Esophagus (tissue), 2 donors: ENCODE results near the gene COL11A2. TPM values are rescaled to one million over a fixed set of nuclear protein-coding genes. Genes with fewer than 3 reads are reported as not detected.

ENCODE experiments used
- H3K27ac ChIP-seq, 2 donors: one replicate each; pipeline ENCODE4 v1.5.1; 2013; ENCODE audit warnings: low read depth in 2 of 2, mild to moderate bottlenecking in 2 of 2, inconsistent platforms in 1 of 2, low read length in 1 of 2, moderate library complexity in 1 of 2
- H3K27me3 ChIP-seq, 2 donors: one replicate each; pipeline ENCODE4 v1.6.1; 2013; ENCODE audit warnings: low read length in 2 of 2, control low read depth in 1 of 2, mild to moderate bottlenecking in 1 of 2; ENCODE audit not compliant: insufficient read depth in 2 of 2, control insufficient read depth in 1 of 2
- H3K36me3 ChIP-seq, 2 donors: one replicate each; pipeline ENCODE4 v1.6.1; 2013; ENCODE audit warnings: low read length in 1 of 2; ENCODE audit not compliant: control insufficient read depth in 2 of 2, insufficient read depth in 2 of 2
- H3K4me1 ChIP-seq, 2 donors: one replicate each; pipeline ENCODE4 v1.6.1; 2013; ENCODE audit warnings: low read length in 1 of 2; ENCODE audit not compliant: control insufficient read depth in 2 of 2, insufficient read depth in 2 of 2
- H3K4me3 ChIP-seq, 2 donors: one replicate each; pipeline ENCODE4 v1.5.1; 2013; ENCODE audit warnings: low read length in 2 of 2, mild to moderate bottlenecking in 2 of 2, low read depth in 1 of 2, moderate library complexity in 1 of 2
- H3K9me3 ChIP-seq, 2 donors: one replicate each; pipeline ENCODE4 v1.6.1; 2013; ENCODE audit warnings: mild to moderate bottlenecking in 2 of 2, low read depth in 1 of 2, low read length in 1 of 2, moderate library complexity in 1 of 2; ENCODE audit not compliant: control insufficient read depth in 2 of 2, insufficient read depth in 1 of 2
- WGBS, 2 donors: extraction: QIAGEN DNeasy Blood & Tissue Kit; methylation state at CpG; one replicate each; pipeline ENCODE4 v1.1.7; 2013; 5-methylcytosine and 5-hydroxymethylcytosine counted together
- polyA plus RNA-seq, 2 donors: library from polyadenylated mRNA; stranded (reverse); fragments of 200-250 nt; gene quantifications; one replicate each; pipeline ENCODE4 v1.2.3, GENCODE V29; 2013
- donor health status: healthy with polysubstance abuse.
- donor health status: Bipolar disorder and iron deficiency.

COL11A2 gene
- polyA plus RNA-seq, 2 donors = 0.38 to 1.3 TPM

GRCh38 chr6:33201935-33202334 lies 9.7 kb upstream of the COL11A2 start:
- Histone ChIP-seq H3K36me3 (peaks cover 5 to 22% of the 10 kb centered on the region in 2 donors), H3K27ac (no peak overlapping the region), H3K4me3 (no peak overlapping the region), H3K27me3 (no peaks in the 10 kb centered on the region), H3K9me3 (no peaks in the 10 kb centered on the region), H3K4me1 (peaks cover 15 to 22% of the 10 kb centered on the region in 2 donors)
- WGBS, 2 donors = 76 to 87% methylated on average over 6 of the region's 6 CpGs

DNA sequence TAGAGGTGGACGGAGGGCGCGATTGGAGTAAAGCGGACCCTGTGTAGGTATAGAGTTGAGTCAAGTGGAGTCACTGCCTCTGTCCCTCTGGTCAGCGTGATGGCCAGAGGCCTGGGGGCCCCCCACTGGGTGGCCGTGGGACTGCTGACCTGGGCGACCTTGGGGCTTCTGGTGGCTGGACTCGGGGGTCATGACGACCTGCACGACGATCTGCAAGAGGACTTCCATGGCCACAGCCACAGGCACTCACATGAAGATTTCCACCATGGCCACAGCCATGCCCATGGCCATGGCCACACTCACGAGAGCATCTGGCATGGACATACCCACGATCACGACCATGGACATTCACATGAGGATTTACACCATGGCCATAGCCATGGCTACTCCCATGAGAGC lies 8.9 kb upstream of the COL11A2 start:
- WGBS, 2 donors = 3 to 4% methylated on average over 14 of the region's 14 CpGs
- peaks cover 15 to 22% of the 10 kb centered on the region in 2 donors for H3K4me1 ChIP-seq
- peaks cover 8 to 24% of the 10 kb centered on the region in 2 donors for H3K36me3 ChIP-seq
- H3K9me3 ChIP-seq = no peaks in the 10 kb centered on the region
- H3K4me3 ChIP-seq = peak overlapping the region; percentile 91 to 94
- no peaks in the 10 kb centered on the region for H3K27me3 ChIP-seq
- H3K27ac ChIP-seq = peak overlapping the region; percentile 95 to 99

DNA sequence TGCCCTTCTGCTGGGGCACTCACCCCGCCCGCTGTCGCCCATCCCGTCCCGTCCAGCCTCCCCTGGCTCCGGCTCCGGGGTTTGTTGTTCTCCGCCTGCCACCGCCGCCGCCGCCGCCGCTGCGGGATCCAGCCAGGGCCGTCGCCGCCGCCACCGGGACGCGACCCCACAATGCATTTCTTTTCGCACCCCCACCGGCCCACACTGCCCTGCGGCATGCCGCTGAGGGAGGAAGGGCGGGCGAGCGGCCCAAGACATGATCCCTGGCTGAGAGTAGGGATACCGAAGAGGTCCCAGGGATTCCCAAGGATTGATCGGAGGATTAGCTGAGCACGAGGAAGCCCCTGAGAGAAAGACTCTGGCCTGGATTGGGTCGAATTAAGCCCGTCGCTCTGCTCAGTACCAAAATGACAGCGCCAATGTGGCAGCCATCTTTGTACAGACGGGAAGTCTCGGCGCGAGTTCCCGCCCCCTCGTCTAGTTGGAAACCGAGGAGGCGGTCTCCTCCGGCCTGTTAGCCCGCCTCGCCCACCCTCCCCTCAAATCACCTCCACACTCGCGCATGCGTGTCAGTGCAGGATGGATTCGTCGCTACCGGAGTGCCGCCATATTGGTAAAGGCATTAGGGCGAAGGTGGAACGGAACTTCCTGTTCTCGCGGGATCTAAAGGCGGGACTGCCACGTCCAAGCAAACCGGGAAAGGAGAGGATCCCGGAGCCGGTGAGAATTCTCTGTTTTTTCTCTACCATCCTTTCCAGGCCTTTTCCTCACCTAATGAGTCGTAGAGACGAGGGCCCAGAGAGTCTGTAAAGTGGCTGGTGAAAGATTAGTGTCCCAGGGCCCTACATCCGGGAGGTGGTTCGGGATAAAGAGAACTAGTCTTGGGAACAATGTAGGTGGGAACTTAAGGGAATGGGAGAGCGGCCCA lies 8.2 kb upstream of the COL11A2 start, which contains the start of the genes RXRB and SLC39A7:
RXRB (minus strand) TSS at position 447 of the 928 bp plus-strand sequence; CDS start at position 258, 189 bp downstream.
SLC39A7 (plus strand) TSS at position 649 of the 928 bp plus-strand sequence. CDS start 379 bp downstream, outside the sequence.
- Histone ChIP-seq H3K4me1 (peaks cover 15 to 19% of the 10 kb centered on the region in 2 donors), H3K27ac (peak within 1 kb of the TSS; percentile 95 to 99)

DNA sequence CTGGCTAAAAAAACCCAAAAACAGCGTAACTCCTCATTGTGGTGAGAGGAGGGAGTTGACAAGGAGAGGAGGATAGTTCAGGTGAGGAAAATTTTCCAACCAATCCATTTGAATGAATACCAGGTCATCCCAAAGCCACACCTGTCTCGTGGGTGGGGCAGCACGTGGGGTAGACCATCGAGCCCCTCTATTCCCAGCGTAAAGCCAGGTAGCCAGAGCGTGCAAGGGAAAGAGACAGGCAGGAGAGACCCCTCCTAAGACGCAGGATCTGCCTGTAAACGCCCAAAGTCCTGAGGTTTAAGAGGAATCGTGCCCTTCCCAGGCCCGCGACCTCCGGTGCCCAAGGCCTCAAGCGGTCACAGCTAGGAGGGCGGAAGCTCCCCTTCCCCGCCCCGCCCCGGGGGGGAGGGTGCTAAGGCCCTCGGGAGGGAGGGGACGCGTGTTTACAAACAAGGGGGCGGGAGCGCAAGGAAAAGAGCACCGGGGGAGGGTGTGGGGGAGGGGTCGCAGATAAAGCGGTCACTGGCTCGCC lies 7.5 kb upstream of the COL11A2 start:
- H3K27me3 ChIP-seq = no peaks in the 10 kb centered on the region
- H3K27ac ChIP-seq = peak overlapping the region; percentile 95 to 99
- H3K4me1 ChIP-seq = peaks cover 9 to 14% of the 10 kb centered on the region in 2 donors
- no peaks in the 10 kb centered on the region for H3K9me3 ChIP-seq
- H3K36me3 ChIP-seq = peaks cover 18 to 37% of the 10 kb centered on the region in 2 donors
- 1 to 2% methylated on average over 18 to 26 of the region's 26 CpGs for WGBS, 2 donors
- peak overlapping the region; percentile 91 to 94 for H3K4me3 ChIP-seq

More for the DNA sequence above, 8.2 kb upstream of the COL11A2 start, which contains the start of the genes RXRB and SLC39A7:
- 0% methylated on average over 49 to 68 of the region's 68 CpGs for WGBS, 2 donors
- H3K9me3 ChIP-seq = no peaks in the 10 kb centered on the region
- no peaks in the 10 kb centered on the region for H3K27me3 ChIP-seq
- H3K36me3 ChIP-seq = peaks cover 15 to 30% of the 10 kb centered on the region in 2 donors
- H3K4me3 ChIP-seq = peak within 1 kb of the TSS; percentile 91 to 94

DNA sequence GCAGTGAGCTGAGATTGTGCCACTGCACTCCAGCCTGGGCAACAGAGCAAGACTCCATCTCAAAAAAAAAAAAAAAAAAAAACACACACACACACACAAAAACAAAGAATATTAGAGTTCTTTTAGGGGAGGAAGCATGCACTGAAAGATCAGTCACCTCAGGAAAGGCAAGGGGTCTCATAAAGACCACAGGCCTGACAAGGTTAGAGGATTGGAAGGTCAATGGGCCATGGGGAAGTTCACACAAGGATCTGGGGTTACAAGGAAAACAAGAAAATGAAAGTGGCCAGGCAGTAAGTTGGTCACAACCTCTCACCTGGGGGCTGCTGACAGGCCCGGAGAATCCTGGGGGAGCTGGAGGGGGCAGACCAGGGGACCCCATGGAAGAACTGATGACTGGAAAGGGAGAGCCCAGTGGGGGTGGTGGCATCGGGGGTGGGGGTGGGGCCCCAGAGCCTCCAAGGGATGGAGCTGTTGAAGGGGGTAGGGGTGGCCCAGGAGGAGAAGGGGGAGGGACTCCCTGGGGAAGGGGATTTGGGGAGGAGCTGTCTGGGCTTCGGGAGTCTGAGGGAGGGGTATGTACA lies 6.7 kb upstream of the COL11A2 start:
- Histone ChIP-seq H3K36me3 (peaks cover 18 to 42% of the 10 kb centered on the region in 2 donors), H3K27me3 (no peaks in the 10 kb centered on the region), H3K27ac (peak overlapping the region in 1 of 2 donors; percentile 99)

GRCh38 chr6:33198159-33198852 lies 6.0 kb upstream of the COL11A2 start:
- 68 to 69% methylated on average over 6 of the region's 6 CpGs for WGBS, 2 donors
- Histone ChIP-seq H3K36me3 (peaks cover 18 to 36% of the 10 kb centered on the region in 2 donors), H3K27ac (no peak overlapping the region), H3K9me3 (no peaks in the 10 kb centered on the region), H3K27me3 (no peaks in the 10 kb centered on the region), H3K4me3 (no peak overlapping the region), H3K4me1 (peaks cover 12 to 14% of the 10 kb centered on the region in 2 donors)

More for the DNA sequence above, 6.7 kb upstream of the COL11A2 start:
- peaks cover 9 to 14% of the 10 kb centered on the region in 2 donors for H3K4me1 ChIP-seq
- H3K4me3 ChIP-seq = peak overlapping the region in 1 of 2 donors; percentile 94
- 31 to 35% methylated on average over 3 of the region's 3 CpGs for WGBS, 2 donors
- no peaks in the 10 kb centered on the region for H3K9me3 ChIP-seq

DNA sequence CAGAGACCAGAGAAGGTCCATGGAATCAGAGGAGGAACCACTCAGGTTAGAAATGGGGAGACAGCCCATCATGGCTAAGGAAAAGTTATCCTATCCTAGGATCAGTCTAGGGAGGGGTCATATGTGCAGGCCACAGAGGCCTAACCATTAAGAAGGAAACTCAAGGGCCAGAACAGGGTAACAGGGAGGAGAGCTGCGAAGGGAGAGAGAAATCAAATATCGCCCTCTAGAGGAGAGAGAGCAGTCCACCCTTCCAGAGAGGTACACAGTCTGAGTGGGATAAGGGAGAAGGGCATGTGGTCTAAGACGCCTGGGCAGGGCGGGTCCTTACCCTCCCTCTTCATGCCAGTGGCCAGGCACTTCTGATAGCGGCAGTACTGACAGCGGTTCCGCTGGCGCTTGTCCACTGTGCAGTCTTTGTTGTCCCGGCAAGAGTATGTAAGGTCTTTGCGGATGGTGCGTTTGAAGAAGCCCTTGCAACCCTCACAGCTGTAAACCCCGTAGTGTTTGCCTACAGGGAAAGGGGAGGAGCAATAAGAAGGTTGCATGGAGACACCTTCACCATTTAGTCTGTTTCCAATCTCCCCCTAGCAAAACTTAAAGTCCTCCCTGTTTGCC lies 5.3 kb upstream of the COL11A2 start:
- H3K4me3 ChIP-seq = no peak overlapping the region
- H3K36me3 ChIP-seq = peaks cover 14 to 31% of the 10 kb centered on the region in 2 donors
- no peaks in the 10 kb centered on the region for H3K9me3 ChIP-seq
- 24 to 40% methylated on average over 12 of the region's 12 CpGs for WGBS, 2 donors
- H3K27me3 ChIP-seq = no peaks in the 10 kb centered on the region
- H3K4me1 ChIP-seq = peaks cover 19% of the 10 kb centered on the region in 2 donors
- H3K27ac ChIP-seq = no peak overlapping the region

- Histone ChIP-seq H3K27ac (no peak overlapping the region), H3K36me3 (peaks cover 14 to 24% of the 10 kb centered on the region in 2 donors), H3K27me3 (no peaks in the 10 kb centered on the region), H3K4me1 (peaks cover 7 to 14% of the 10 kb centered on the region in 2 donors), H3K4me3 (no peak overlapping the region), H3K9me3 (no peaks in the 10 kb centered on the region)
- 80 to 81% methylated on average over 15 of the region's 15 CpGs for WGBS, 2 donors
Measured at GRCh38 chr6:33195304-33196165, 3.3 kb upstream of the COL11A2 start.
